Measurements from ENCODE around the gene TPRN.

DNA sequence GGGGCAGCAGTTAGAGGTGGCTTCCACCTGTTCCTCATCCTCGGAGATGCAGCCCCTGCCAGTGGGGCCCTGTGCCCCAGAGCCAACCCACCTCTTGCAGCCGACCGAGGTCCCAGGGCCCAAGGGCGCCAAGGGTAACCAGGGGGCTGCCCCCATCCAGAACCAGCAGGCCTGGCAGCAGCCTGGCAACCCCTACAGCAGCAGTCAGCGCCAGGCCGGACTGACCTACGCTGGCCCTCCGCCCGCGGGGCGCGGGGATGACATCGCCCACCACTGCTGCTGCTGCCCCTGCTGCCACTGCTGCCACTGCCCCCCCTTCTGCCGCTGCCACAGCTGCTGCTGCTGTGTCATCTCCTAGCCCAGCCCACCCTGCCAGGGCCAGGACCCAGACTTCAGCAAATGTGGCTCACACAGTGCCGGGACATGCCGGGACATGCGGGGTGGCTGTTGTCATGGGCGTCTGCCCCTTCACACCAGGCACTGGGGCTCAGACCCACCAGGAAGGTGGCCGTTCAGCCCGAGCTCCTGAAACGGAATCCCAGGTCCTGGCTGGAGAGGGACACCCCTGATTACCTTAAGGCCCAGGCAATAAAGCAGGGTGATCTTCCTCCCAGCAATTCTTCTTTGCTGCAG, 25.3 kb upstream of the TPRN start:
- TF ChIP-seq, protein P1, sequence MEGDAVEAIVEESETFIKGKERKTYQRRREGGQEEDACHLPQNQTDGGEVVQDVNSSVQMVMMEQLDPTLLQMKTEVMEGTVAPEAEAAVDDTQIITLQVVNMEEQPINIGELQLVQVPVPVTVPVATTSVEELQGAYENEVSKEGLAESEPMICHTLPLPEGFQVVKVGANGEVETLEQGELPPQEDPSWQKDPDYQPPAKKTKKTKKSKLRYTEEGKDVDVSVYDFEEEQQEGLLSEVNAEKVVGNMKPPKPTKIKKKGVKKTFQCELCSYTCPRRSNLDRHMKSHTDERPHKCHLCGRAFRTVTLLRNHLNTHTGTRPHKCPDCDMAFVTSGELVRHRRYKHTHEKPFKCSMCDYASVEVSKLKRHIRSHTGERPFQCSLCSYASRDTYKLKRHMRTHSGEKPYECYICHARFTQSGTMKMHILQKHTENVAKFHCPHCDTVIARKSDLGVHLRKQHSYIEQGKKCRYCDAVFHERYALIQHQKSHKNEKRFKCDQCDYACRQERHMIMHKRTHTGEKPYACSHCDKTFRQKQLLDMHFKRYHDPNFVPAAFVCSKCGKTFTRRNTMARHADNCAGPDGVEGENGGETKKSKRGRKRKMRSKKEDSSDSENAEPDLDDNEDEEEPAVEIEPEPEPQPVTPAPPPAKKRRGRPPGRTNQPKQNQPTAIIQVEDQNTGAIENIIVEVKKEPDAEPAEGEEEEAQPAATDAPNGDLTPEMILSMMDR (IDR thresholded peaks at IDR 0.05) = no peak
- TF ChIP-seq POLR2A (IDR thresholded peaks at IDR 0.05) (no peak), EP300 (IDR thresholded peaks at IDR 0.05) (no peak)
